IMR-90 (cell line): Measurements from ENCODE around the gene UQCRC2. TPM values are rescaled to one million over a fixed set of nuclear protein-coding genes. Genes with fewer than 3 reads are reported as not detected.
"Not testable (repeated sequence)": the region's sequence is repeated elsewhere in the genome, so short reads cannot be mapped to it uniquely, and the experiment has no call there.

Source experiments
- ATAC-seq: fragments of 200-7000 bp; cut with Tn5 transposase; 2 replicates; pipeline ENCODE4 v1.9.1; 2020; ENCODE audit warnings: low read depth, mild to moderate bottlenecking, moderate library complexity
- BruUV-seq: library from RNA; stranded (reverse); fragments of 400-500 nt; replicated peaks from 2 replicates; lab custom pipeline; 2021; lab: Mats Ljungman, UMichigan
- CTCF ChIA-PET: fragments of 300-600 bp; formaldehyde crosslinking; extraction: SDS; loops from one replicate; lab custom pipeline; 2021; ENCODE audit warnings: antibody characterized with exemption; lab: Yijun Ruan, JAX
- POLR2A ChIA-PET: fragments of 300-600 bp; sonication (Branson Sonifier 250); formaldehyde crosslinking; loops from one replicate; lab custom pipeline; 2022; ENCODE audit warnings: antibody characterized with exemption; ENCODE audit not compliant: unreplicated experiment; lab: Charles Lee
- DNase-seq: peaks from one replicate; pipeline ENCODE4 v3.0.0; 2013
- H2AFZ ChIP-seq: replicated peaks from 2 replicates; pipeline ENCODE3; 2013; ENCODE audit warnings: low read length, mild to moderate bottlenecking; ENCODE audit not compliant: poor library complexity
- H2AK5ac ChIP-seq: 2 replicates; pipeline ENCODE4 v1.6.1; 2013; ENCODE audit warnings: low read depth, low read length, inconsistent platforms
- H2AK9ac ChIP-seq: replicated peaks from 2 replicates; pipeline ENCODE3; 2013; ENCODE audit warnings: mild to moderate bottlenecking, low read depth, low read length, moderate library complexity; ENCODE audit not compliant: poor library complexity
- H2BK120ac ChIP-seq: 2 replicates; pipeline ENCODE4 v1.6.1; 2013; ENCODE audit warnings: low read depth, low read length, inconsistent platforms
- H2BK15ac ChIP-seq: 3 replicates; pipeline ENCODE4 v1.6.1; 2013; ENCODE audit warnings: low read depth, low read length, inconsistent platforms
- H2BK20ac ChIP-seq: 2 replicates; pipeline ENCODE4 v1.6.1; 2013; ENCODE audit warnings: low read depth, mild to moderate bottlenecking, inconsistent platforms, low read length, moderate library complexity
- H2BK5ac ChIP-seq: 2 replicates; pipeline ENCODE4 v1.6.1; 2013; ENCODE audit warnings: mild to moderate bottlenecking, low read depth, low read length, inconsistent platforms; ENCODE audit not compliant: poor library complexity, severe bottlenecking
- H3K14ac ChIP-seq: replicated peaks from 2 replicates; pipeline ENCODE4 v1.6.1; 2013; ENCODE audit warnings: low read depth, low read length, inconsistent platforms
- H3K18ac ChIP-seq: 2 replicates; pipeline ENCODE4 v1.6.1; 2013; ENCODE audit warnings: low read depth, low read length, control low read depth
- H3K23ac ChIP-seq: 2 replicates; pipeline ENCODE4 v1.6.1; 2013; ENCODE audit warnings: low read depth, low read length, inconsistent platforms
- H3K27ac ChIP-seq: 2 replicates; pipeline ENCODE4 v1.5.1; 2013; ENCODE audit warnings: mild to moderate bottlenecking, control low read depth, low read length; ENCODE audit not compliant: insufficient read depth
- H3K27me3 ChIP-seq: 2 replicates; pipeline ENCODE4 v1.6.1; 2013; ENCODE audit warnings: low read length; ENCODE audit not compliant: control insufficient read depth, insufficient read depth
- H3K36me3 ChIP-seq: 2 replicates; pipeline ENCODE4 v1.6.1; 2013; ENCODE audit warnings: low read length, mixed read lengths; ENCODE audit not compliant: control insufficient read depth, insufficient read depth
- H3K4ac ChIP-seq: 2 replicates; pipeline ENCODE4 v1.6.1; 2013; ENCODE audit warnings: low read depth, low read length, inconsistent platforms
- H3K4me1 ChIP-seq: 2 replicates; pipeline ENCODE4 v1.6.1; 2013; ENCODE audit warnings: low read length, mixed read lengths; ENCODE audit not compliant: control insufficient read depth, insufficient read depth
- H3K4me2 ChIP-seq: 2 replicates; pipeline ENCODE4 v1.6.1; 2013; ENCODE audit warnings: low read depth, mild to moderate bottlenecking, control low read depth, low read length, moderate library complexity
- H3K4me3 ChIP-seq: 2 replicates; pipeline ENCODE4 v1.5.1; 2013; ENCODE audit warnings: low read depth, mild to moderate bottlenecking, control low read depth, low read length, moderate library complexity; ENCODE audit not compliant: insufficient read depth
- H3K56ac ChIP-seq: 2 replicates; pipeline ENCODE4 v1.6.1; 2013; ENCODE audit warnings: low read length, inconsistent platforms; ENCODE audit not compliant: insufficient read depth; ENCODE audit errors: extremely low read depth
- H3K79me1 ChIP-seq, 2 experiments: 2 replicates each; pipeline ENCODE4 v1.6.1; 2013; ENCODE audit warnings: low read length in 2 of 2, inconsistent platforms in 1 of 2, low read depth in 1 of 2
- H3K9ac ChIP-seq: 2 replicates; pipeline ENCODE4 v1.6.1; 2013; ENCODE audit warnings: low read depth, low read length, control low read depth
- H3K9me1 ChIP-seq: 2 replicates; pipeline ENCODE4 v1.6.1; 2013; ENCODE audit warnings: low read length, inconsistent platforms; ENCODE audit not compliant: insufficient read depth
- H3K9me3 ChIP-seq: 2 replicates; pipeline ENCODE4 v1.6.1; 2013; ENCODE audit warnings: low read length; ENCODE audit not compliant: control insufficient read depth, insufficient read depth
- H4K20me1 ChIP-seq: 2 replicates; pipeline ENCODE4 v1.6.1; 2013; ENCODE audit warnings: low read length, inconsistent platforms; ENCODE audit not compliant: insufficient read depth
- H4K5ac ChIP-seq: 2 replicates; pipeline ENCODE4 v1.6.1; 2013; ENCODE audit warnings: mild to moderate bottlenecking, low read depth, low read length, control low read depth
- H4K8ac ChIP-seq, 2 experiments: 2 replicates each; pipeline ENCODE4 v1.6.1; 2013; ENCODE audit warnings: low read depth in 2 of 2, low read length in 2 of 2, control low read depth in 1 of 2, inconsistent platforms in 1 of 2
- H4K91ac ChIP-seq: 2 replicates; pipeline ENCODE4 v1.6.1; 2013; ENCODE audit warnings: low read depth, low read length, inconsistent platforms; ENCODE audit not compliant: insufficient read depth
- WGBS, 2 experiments: methylation state at CpG; one replicate each; pipeline versions ENCODE4 v1.1.5 to v1.1.7; 2013; ENCODE audit warnings: missing lambda C conversion rate in 2 of 2; ENCODE audit not compliant: insufficient read length in 1 of 2; ENCODE audit errors: extremely low coverage in 2 of 2; 5-methylcytosine and 5-hydroxymethylcytosine counted together
- dilution Hi-C: fragments of 300-500 bp; cut with HindIII; formaldehyde crosslinking; loops from one replicate; pipeline ENCODE4 v1.14.3; 2018; ENCODE audit warnings: low sequenced_read_pairs; ENCODE audit not compliant: unreplicated experiment
- in situ Hi-C: fragments of 300-500 bp; cut with MboI; formaldehyde crosslinking; loops from 3 replicates; pipeline ENCODE4 v1.14.3; 2019; ENCODE audit warnings: low sequenced_read_pairs, inconsistent platforms, mixed read lengths
- intact Hi-C: fragments of 100-400 bp; cut with micrococcal nuclease; formaldehyde crosslinking; loops from 2 replicates; pipeline ENCODE4 v1.10.0; 2022
- polyA plus RNA-seq, 3 experiments: library from polyadenylated mRNA; depleted of rRNA; stranded (reverse); fragments of >200 nt; gene quantifications; 2 replicates each; pipeline ENCODE4 v1.2.3, GENCODE V29; 2012; ENCODE audit warnings: low replicate concordance in 1 of 3
- total RNA-seq: library from RNA; depleted of rRNA; stranded (reverse); fragments of >200 nt; gene quantifications from 2 replicates; pipeline ENCODE4 v1.2.3, GENCODE V29; 2012

The UQCRC2 gene
- total and polyA plus RNA-seq, 2 of the 4 experiments (the other 2 are of a cell fraction) = 191 to 284 TPM

DNA sequence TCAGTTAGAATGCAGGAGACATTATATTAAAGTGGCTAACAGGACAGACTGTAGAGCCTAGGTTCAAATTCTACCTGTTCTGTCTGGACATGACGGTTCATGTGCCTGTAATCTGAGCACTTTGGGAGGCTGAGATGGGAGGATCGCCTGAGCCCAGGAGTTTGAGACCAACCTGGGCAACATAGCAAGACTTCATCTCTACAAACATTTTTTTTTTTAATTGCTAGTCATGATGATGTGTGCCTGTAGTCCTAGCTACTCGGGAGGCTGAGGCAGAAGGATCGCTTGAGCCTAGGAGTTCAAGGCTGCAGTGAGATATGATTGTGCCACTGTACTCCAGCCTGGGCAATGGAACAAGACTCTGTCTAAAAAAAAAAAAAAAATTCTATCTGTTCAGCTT is 71.6 kb downstream of the UQCRC2 start:
- H3K4me3 ChIP-seq, in situ Hi-C loops, H2BK5ac ChIP-seq, H3K27me3 ChIP-seq, H4K91ac ChIP-seq, H2AFZ ChIP-seq, H2BK20ac ChIP-seq, H2BK15ac ChIP-seq, H3K36me3 ChIP-seq, ATAC-seq, H4K5ac ChIP-seq, H3K9me1 ChIP-seq, dilution Hi-C loops, H3K9me3 ChIP-seq, H3K18ac ChIP-seq, H3K27ac ChIP-seq, DNase-seq, H3K56ac ChIP-seq, H2AK9ac ChIP-seq, H3K9ac ChIP-seq, BruUV-seq, H3K4me2 ChIP-seq: not testable (repeated sequence)
- Histone ChIP-seq H4K20me1 (peaks cover 13% of the 10 kb centered on the region; the same call in 1 of the 2 replicates), H3K79me1 (peaks cover 22 to 48% of the 10 kb centered on the region in 2 experiments), H4K8ac (peak overlapping the region in 1 of 2 experiments; percentile 46; a peak in 1 of 4 replicates), H2BK120ac (peak overlapping the region; percentile 2), H3K23ac (peak overlapping the region; percentile 44; the same call in 1 of the 2 replicates), H3K4me1 (peaks cover 11% of the 10 kb centered on the region), H3K4ac (peak overlapping the region; percentile 62), H3K14ac (0 out of 2 replicates have a peak overlapping the region, but pooled peaks have one; percentile 30), H2AK5ac (peak overlapping the region; percentile 30; the same call in 1 of the 2 replicates)
- intact Hi-C loops = loop anchor here (5.0 kb wide), 1 partner anchor 33 kb away; no protein-coding TSS in a partner anchor
- ChIA-PET CTCF (interaction anchor here (0.9 kb wide), 1 partner anchor 74 kb away, joined by 7 read pairs; no protein-coding TSS in a partner anchor), POLR2A (interaction anchor here (0.6 kb wide), 1 partner anchor 80 kb away, joined by 6 read pairs; no protein-coding TSS in a partner anchor)
- no CpG with 5 or more reads among the region's 4 CpGs for WGBS, 2 experiments
